IgD-negative memory B cell (primary cell): ENCODE results near the gene GRK5. TPM values are rescaled to one million over a fixed set of nuclear protein-coding genes. Genes with fewer than 3 reads are reported as not detected.
"Not testable (repeated sequence)": the region's sequence is repeated elsewhere in the genome, so short reads cannot be mapped to it uniquely, and the experiment has no call there.

Experiments used
- H3K27ac Mint-ChIP-seq, 3 donors: one replicate each; pipeline ENCODE4 v1.8.0; 2020 to 2022; ENCODE audit warnings: mild to moderate bottlenecking in 3 of 3, mixed read lengths in 3 of 3, moderate library complexity in 1 of 3
- H3K27me3 Mint-ChIP-seq: one replicate; pipeline ENCODE4 v1.8.0; 2021; ENCODE audit warnings: mixed read lengths
- H3K36me3 Mint-ChIP-seq: one replicate; pipeline ENCODE4 v1.8.0; 2020; ENCODE audit warnings: mild to moderate bottlenecking, mixed read lengths
- H3K4me1 Mint-ChIP-seq, 3 donors: one replicate each; pipeline ENCODE4 v1.8.0; 2020 to 2022; ENCODE audit warnings: mixed read lengths in 3 of 3, mild to moderate bottlenecking in 1 of 3
- H3K4me3 Mint-ChIP-seq, 4 donors: one replicate each; pipeline ENCODE4 v1.8.0; 2020 to 2022; ENCODE audit warnings: mild to moderate bottlenecking in 4 of 4, mixed read lengths in 4 of 4, moderate library complexity in 3 of 4
- H3K9me3 Mint-ChIP-seq, 3 donors: one replicate each; pipeline ENCODE4 v1.8.0; 2020 to 2021; ENCODE audit warnings: mixed read lengths in 3 of 3, mild to moderate bottlenecking in 1 of 3
- polyA plus RNA-seq: library from polyadenylated mRNA; unstranded; fragments of 300-500 nt; fragmentation: Illumina TruSeq; gene quantifications from one replicate; pipeline ENCODE4 v1.2.3, GENCODE V29; 2021

Gene GRK5
- 18.1 TPM for polyA plus RNA-seq

GRCh38 chr10:119207366-119207666, at the start of gene GRK5:
Gene GRK5 (plus strand): TSS chr10:119207571. CDS start chr10:119207918, 347 bp downstream.
- Mint-ChIP-seq H3K27me3 (no peaks in the 10 kb centered on the region), H3K4me1 (peaks cover 10 to 40% (median 28%) of the 10 kb centered on the region in 3 donors)

DNA sequence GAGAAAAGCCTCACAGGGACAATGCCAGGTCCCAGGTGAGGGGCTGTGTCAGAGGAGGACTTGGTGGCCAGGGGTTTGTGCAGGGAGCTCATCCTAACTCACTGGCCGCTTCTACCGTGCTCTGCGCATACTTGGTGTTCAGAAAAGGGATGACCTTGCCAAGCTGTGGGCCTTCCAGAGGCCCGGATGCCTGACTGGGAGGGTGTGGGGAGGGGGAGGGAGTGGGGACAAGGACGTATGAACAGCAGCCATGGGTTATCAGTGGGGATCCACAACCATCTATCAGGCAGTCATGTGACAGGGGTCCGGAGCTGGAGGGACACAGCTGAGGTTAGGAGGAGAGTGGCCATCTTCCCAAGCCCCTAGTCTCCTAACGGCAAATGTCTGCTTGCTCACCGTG, 48.0 kb upstream of the GRK5 start:
- H3K4me3 Mint-ChIP-seq = no peak overlapping the region
- H3K9me3 Mint-ChIP-seq = no peaks in the 10 kb centered on the region
- no peaks in the 10 kb centered on the region for H3K27me3 Mint-ChIP-seq
- peaks cover 0 to 8% (median 4%) of the 10 kb centered on the region in 3 donors for H3K4me1 Mint-ChIP-seq
- no peak overlapping the region for H3K27ac Mint-ChIP-seq
- H3K36me3 Mint-ChIP-seq = peaks cover 15% of the 10 kb centered on the region

More at GRCh38 chr10:119207366-119207666, at the start of gene GRK5:
- no peaks in the 10 kb centered on the region for H3K36me3 Mint-ChIP-seq
- H3K27ac Mint-ChIP-seq = peak within 1 kb of the TSS; percentile 91 to 99 (median 95)
- H3K4me3 Mint-ChIP-seq = peak within 1 kb of the TSS; percentile 96 to 100 (median 98)
- no peaks in the 10 kb centered on the region for H3K9me3 Mint-ChIP-seq

GRCh38 chr10:119161680-119162451, 45.5 kb upstream of the GRK5 start:
- Mint-ChIP-seq H3K27ac (peak overlapping the region in 1 of 3 donors; percentile 8), H3K4me3 (peak overlapping the region in 3 of 4 donors; percentile 12 to 22 (median 18)), H3K36me3 (peaks cover 10% of the 10 kb centered on the region), H3K27me3 (no peaks in the 10 kb centered on the region), H3K4me1 (peaks cover 10 to 19% (median 10%) of the 10 kb centered on the region in 3 donors), H3K9me3 (no peaks in the 10 kb centered on the region)

GRCh38 chr10:119162452-119163092, 44.8 kb upstream of the GRK5 start:
- H3K27ac Mint-ChIP-seq = peak overlapping the region in 2 of 3 donors; percentile 72 to 77
- peaks cover 10 to 22% (median 10%) of the 10 kb centered on the region in 3 donors for H3K4me1 Mint-ChIP-seq
- peak overlapping the region in 2 of 4 donors; percentile 9 to 22 for H3K4me3 Mint-ChIP-seq

GRCh38 chr10:119165171-119166117, 41.9 kb upstream of the GRK5 start, which contains the start of gene SFXN4:
Gene SFXN4 (minus strand): TSS chr10:119165714. CDS start chr10:119165647, 67 bp downstream.
- Mint-ChIP-seq H3K4me3 (peak within 1 kb of the TSS; percentile 91 to 96 (median 93)), H3K4me1 (peaks cover 10 to 22% (median 10%) of the 10 kb centered on the region in 3 donors), H3K27me3 (no peaks in the 10 kb centered on the region), H3K36me3 (peaks cover 9% of the 10 kb centered on the region), H3K9me3 (no peaks in the 10 kb centered on the region), H3K27ac (peak within 1 kb of the TSS; percentile 72 to 98 (median 96))

More at GRCh38 chr10:119162452-119163092, 44.8 kb upstream of the GRK5 start:
- H3K27me3 Mint-ChIP-seq = no peaks in the 10 kb centered on the region
- H3K9me3 Mint-ChIP-seq = no peaks in the 10 kb centered on the region
- H3K36me3 Mint-ChIP-seq = peaks cover 11% of the 10 kb centered on the region

DNA sequence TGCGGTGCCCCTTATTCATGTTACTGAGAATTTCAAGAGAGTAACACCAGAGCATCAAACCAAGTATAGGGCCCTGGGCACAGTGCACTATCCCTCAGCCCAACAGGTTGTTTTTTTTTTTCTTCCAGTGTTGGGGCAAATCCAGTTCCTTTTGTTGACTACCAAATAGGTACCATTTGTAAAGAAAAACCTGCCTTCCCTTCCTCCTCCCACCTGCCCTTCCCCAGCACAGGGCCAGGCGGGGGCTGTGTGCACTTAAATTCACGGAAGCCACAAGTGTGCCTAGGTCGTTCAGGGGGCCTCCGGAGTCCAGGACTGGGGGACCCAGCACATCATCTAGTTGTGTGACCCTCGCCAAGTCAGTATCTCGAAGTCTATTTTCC, 41.3 kb upstream of the GRK5 start:
- no peaks in the 10 kb centered on the region for H3K27me3 Mint-ChIP-seq
- no peaks in the 10 kb centered on the region for H3K9me3 Mint-ChIP-seq
- peak overlapping the region; percentile 91 to 96 (median 93) for H3K4me3 Mint-ChIP-seq
- peak overlapping the region; percentile 72 to 98 (median 96) for H3K27ac Mint-ChIP-seq
- H3K36me3 Mint-ChIP-seq = peaks cover 7% of the 10 kb centered on the region
- H3K4me1 Mint-ChIP-seq = peaks cover 10 to 22% (median 10%) of the 10 kb centered on the region in 3 donors

GRCh38 chr10:119166564-119166963, 40.8 kb upstream of the GRK5 start:
- Mint-ChIP-seq H3K4me1 (peaks cover 10 to 22% (median 10%) of the 10 kb centered on the region in 3 donors), H3K36me3 (peaks cover 7% of the 10 kb centered on the region), H3K27ac (peak overlapping the region; percentile 72 to 98 (median 96)), H3K9me3 (no peaks in the 10 kb centered on the region), H3K27me3 (no peaks in the 10 kb centered on the region), H3K4me3 (peak overlapping the region; percentile 91 to 96 (median 93))

DNA sequence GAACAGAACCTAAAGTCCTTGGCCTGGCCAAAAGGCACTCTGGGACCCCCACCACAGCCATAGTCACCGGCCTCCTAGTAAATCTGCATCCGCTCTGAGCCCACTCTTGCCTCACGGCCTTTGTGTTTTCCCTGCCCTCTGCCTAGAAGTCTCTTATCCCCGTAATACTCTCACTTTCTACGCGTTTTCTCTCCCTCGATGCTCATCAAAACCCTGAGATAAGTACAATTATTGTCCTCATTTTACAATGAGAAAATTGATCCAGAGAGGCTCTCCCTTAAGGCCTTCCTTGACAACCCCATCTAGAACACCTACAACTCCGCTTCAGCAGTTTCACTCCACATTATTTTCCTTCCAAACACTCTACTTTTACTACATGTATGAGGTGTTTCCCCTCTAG, 40.3 kb upstream of the GRK5 start:
- peak overlapping the region in 2 of 3 donors; percentile 72 to 96 for H3K27ac Mint-ChIP-seq
- peaks cover 10 to 22% (median 10%) of the 10 kb centered on the region in 3 donors for H3K4me1 Mint-ChIP-seq
- peaks cover 5% of the 10 kb centered on the region for H3K36me3 Mint-ChIP-seq
- no peaks in the 10 kb centered on the region for H3K27me3 Mint-ChIP-seq
- H3K4me3 Mint-ChIP-seq = peak overlapping the region in 3 of 4 donors; percentile 91 to 96 (median 95)
- no peaks in the 10 kb centered on the region for H3K9me3 Mint-ChIP-seq

GRCh38 chr10:119174109-119174508, 33.3 kb upstream of the GRK5 start:
- peaks cover 10 to 24% (median 13%) of the 10 kb centered on the region in 3 donors for H3K4me1 Mint-ChIP-seq
- H3K27ac Mint-ChIP-seq = no peak overlapping the region
- H3K4me3 Mint-ChIP-seq = no peak overlapping the region
- peaks cover 4% of the 10 kb centered on the region for H3K36me3 Mint-ChIP-seq
- H3K27me3 Mint-ChIP-seq = no peaks in the 10 kb centered on the region
- H3K9me3 Mint-ChIP-seq = no peaks in the 10 kb centered on the region

GRCh38 chr10:119176166-119176565, 31.2 kb upstream of the GRK5 start:
- H3K27ac Mint-ChIP-seq = peak overlapping the region in 1 of 3 donors; percentile 33
- H3K36me3 Mint-ChIP-seq = peaks cover 2% of the 10 kb centered on the region
- H3K27me3 Mint-ChIP-seq = no peaks in the 10 kb centered on the region
- no peaks in the 10 kb centered on the region for H3K9me3 Mint-ChIP-seq
- peak overlapping the region in 3 of 4 donors; percentile 23 to 96 (median 35) for H3K4me3 Mint-ChIP-seq
- H3K4me1 Mint-ChIP-seq = peaks cover 10 to 24% (median 13%) of the 10 kb centered on the region in 3 donors

GRCh38 chr10:119177708-119178371, 29.5 kb upstream of the GRK5 start:
- Mint-ChIP-seq H3K27ac (peak overlapping the region; percentile 93 to 95 (median 94)), H3K36me3 (peaks cover 2% of the 10 kb centered on the region), H3K9me3 (no peaks in the 10 kb centered on the region), H3K27me3 (no peaks in the 10 kb centered on the region), H3K4me3 (peak overlapping the region; percentile 95 to 98 (median 96)), H3K4me1 (peaks cover 10 to 24% (median 13%) of the 10 kb centered on the region in 3 donors)

DNA sequence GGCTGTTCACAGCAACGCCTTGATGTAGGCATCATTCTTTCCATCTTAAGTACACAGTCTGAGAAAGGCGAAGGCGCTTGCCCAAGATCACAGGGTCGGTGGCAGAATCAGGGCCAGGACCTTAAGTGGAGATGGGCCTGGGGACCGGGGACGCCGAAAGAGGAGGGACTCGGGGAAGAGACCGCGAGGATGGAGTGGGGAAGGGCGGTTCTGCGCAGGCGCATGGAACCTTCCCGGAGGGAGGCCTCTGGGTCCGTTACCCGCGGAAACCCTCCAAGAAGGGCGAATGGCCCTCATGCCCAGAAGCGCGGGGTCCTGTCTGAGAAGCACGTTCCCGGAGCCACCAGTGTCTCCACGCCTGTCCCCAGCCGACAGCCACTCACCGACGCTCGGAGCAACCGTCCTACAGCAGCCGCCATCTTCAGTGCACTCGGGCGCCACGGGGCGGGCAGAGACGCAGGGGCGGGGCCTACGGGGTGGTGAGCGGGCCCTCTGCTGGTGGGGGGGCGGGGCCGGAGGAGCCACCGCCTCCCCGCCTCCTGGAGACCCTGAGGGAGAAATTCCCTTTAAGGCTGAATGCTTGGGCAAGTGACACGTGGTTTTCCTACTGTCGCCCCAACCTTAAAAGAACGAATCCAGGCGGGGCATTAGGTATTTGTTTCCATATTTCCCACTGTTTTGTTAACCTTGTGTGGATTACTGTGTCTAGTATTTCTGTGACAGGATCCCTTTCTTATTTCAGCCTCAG, 28.8 kb upstream of the GRK5 start, which contains the start of gene PRDX3:
PRDX3 (minus strand) TSS at position 441 of the 748 bp plus-strand sequence; CDS start at position 419, 22 bp downstream.
- H3K9me3 Mint-ChIP-seq = no peaks in the 10 kb centered on the region
- peak within 1 kb of the TSS; percentile 93 to 95 (median 94) for H3K27ac Mint-ChIP-seq
- H3K27me3 Mint-ChIP-seq = no peaks in the 10 kb centered on the region
- peak within 1 kb of the TSS; percentile 95 to 98 (median 96) for H3K4me3 Mint-ChIP-seq
- peaks cover 10 to 24% (median 13%) of the 10 kb centered on the region in 3 donors for H3K4me1 Mint-ChIP-seq
- peaks cover 2% of the 10 kb centered on the region for H3K36me3 Mint-ChIP-seq

GRCh38 chr10:119180850-119181400, 26.4 kb upstream of the GRK5 start:
- H3K4me3 Mint-ChIP-seq, H3K27me3 Mint-ChIP-seq, H3K9me3 Mint-ChIP-seq, H3K36me3 Mint-ChIP-seq: not testable (repeated sequence)
- Mint-ChIP-seq H3K4me1 (peaks cover 3 to 19% (median 7%) of the 10 kb centered on the region in 3 donors), H3K27ac (peak overlapping the region in 1 of 3 donors; percentile 80)
